Measurements from ENCODE around the gene HNF1A. TPM values are rescaled to one million over a fixed set of nuclear protein-coding genes. Genes with fewer than 3 reads are reported as not detected.
"Not testable (repeated sequence)": the region's sequence is repeated elsewhere in the genome, so short reads cannot be mapped to it uniquely, and the experiment has no call there.

The HNF1A gene
- polyA plus RNA-seq, 1 donor = not detected

DNA sequence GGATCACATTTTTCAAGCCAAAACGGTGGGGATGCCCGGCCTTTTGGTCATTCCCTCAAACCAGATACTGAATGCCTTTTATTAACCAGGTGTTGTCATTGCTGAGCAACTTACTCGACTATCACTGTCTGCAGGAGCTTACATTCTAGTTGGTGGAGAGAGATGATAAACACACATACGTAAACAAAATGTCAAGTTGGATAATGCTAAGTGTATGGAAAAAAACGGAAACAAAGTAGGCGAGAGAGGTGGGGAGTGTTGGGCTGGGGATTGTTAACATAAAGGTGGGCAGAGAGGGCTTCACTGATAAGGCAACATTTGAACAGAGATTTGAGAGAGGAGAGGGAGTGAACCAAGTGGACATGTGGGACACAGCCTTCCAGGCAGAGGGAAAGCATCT lies 33.5 kb downstream of the HNF1A start:
- DNase-seq = no peak

DNA sequence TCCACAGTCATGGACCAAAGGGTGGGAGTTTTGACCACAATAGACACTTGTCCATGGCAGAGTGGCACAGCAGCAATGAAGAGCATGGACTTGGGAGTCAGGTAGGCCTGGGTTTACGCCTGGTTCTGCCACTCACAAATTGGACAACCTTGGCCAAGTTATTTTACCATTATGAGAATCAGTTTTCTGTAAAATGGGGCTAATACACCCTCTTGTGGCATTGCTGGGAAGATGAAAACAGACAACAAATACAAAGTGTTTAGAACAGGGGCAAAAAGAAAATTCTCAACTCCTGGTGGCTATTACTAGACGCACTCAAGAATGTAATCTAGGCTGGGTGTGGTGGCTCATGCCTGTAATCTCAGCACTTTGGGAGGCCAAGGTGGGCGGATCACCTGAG lies 35.4 kb downstream of the HNF1A start:
- no peak for DNase-seq

DNA sequence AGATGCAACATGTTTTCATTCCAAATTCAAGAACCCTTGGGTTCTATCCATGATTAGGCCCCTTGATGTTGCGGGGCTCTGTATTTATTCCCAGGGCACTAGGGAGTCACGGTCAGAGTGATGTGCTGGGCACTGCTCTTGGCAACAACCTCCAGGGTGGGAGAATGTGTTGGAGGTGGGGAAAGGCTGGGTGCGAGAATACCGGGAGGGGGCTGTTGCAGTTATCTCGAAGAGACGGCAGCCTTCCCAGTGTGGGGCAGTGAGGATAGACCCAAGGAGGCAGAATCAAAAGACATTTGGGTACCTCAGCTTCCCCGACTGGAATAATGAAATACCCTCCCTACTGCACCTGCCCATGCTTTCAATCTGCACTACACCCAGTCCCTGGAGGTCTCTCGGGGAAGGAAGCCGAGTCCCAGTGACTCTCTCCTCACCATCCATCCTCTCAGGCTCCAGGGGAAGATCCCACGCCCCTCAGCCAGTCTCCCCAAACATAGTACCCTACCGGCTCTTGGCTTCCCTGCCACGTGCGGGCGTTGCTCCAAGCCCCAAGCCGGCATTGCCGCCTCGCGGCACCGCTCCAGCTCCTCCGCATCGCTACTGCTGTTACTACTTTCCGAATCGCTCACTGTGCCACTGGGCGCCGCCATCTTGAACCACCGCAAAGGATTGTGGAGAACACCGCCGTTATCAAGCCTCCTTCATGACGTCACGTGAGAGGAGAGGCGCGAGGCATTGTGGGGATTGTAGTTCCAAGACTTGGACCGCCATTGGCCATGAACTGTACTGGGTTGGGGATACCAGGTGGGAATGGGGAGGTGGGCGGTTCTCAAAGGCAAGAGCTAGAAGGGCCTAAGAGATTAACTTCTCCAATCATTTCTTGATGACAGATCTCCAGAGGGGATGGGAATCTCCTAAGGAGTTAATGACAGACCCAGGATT lies 37.8 kb downstream of the HNF1A start, which contains the start of gene C12orf43:
TSS of gene C12orf43 (minus strand) at position 663 of the 942 bp plus-strand sequence. CDS start at position 650, 13 bp downstream.
- peak; percentile 91 for DNase-seq

DNA sequence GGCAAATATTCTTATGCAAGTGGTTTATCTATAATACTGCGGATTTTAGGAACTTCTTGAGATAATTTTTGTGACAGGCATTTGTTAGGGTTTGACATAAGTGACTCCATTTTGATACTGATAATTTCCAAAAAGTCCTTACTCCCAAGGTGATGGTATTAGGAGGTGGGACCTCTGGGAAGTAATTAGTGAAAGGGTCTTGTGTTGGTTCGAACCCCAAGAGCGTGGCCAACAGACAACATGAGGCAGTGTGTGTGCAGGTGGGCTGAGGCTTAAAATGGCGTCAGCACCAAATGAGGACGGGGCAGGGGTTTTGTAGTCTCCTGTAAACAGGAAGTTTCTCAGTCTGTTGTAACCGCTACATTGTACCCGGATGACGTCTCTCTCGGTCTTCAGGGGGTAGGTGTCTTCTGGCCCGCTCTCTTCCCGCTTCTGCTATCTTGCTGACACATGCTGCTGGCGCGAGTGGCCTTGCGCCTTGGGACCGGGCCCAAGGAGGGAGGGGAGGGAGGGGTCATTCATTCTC lies 39.7 kb downstream of the HNF1A start:
- DNase-seq = no peak

DNA sequence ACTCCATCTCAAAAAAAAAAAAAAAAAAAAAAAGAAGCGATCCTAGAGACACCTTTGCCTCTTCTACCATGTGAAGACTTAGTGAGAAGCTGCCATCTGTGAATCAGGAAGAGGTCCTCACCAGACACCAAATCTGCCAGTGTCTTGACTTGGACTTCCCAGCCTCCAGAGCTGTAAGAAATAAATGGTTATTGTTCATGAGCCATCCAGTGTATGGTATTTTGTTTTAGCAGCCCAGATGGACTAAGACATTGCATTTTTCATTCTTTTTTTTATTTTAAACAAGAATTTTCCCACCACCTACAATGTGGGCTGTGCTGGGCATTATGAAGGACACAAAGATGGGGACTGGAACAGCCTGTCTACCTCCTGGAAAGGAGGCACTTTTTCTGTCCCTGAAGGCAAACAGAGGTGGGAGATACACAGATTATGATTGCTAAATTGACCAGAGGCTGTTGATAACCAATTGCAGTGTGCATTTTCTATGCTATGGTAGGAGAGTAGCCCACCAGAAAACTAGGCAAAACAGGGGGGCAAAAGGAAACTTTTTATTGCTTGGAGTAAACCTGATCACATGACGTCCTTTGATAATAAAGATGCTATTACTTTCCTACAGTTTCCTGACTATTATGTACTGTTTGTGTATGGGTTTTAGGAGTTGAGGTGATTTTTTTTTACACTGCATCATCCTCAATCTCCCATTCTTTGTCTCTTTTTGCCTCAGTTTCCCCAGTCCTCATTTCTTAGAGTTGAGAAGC lies 40.7 kb downstream of the HNF1A start:
- DNase-seq = no peak

DNA sequence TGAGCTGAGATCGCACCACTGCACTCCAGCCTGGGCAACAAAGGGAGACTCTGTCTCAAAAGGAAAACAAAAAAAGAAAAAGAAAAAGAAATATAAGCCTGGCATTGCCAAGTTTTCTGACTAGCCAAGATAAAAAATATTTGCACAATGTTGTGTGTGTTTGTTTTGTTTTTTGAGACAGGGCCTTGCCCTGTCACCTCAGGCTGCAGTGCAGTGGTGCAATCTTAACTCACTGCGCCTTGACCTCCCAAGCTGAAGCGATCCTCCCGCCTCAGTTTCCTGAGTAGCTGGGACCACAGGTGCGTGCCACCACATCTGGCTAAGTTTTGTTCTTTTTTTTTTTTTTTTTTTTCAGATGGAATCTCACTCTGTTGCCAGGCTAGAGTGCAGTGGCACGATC lies 43.4 kb downstream of the HNF1A start:
- no peak for DNase-seq

DNA sequence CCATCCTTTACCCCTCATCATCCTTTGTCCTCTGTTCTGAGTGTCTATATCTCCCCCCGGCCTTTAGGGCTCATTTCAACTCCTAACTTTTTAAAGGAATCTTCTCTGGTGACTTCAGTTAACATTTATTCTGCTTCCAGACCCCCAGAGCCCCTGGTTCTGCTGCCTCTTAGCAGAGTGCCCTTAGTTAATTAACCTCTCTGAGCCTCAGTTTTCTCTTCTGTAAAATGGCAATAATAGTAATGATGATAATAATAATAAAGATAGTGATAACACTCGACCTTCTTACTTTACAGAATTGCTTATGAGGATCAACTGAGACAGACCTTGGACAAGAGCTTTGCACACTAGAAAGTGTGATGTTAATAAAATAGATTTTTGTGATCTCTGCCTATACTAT lies 44.4 kb downstream of the HNF1A start:
- no peak for DNase-seq

DNA sequence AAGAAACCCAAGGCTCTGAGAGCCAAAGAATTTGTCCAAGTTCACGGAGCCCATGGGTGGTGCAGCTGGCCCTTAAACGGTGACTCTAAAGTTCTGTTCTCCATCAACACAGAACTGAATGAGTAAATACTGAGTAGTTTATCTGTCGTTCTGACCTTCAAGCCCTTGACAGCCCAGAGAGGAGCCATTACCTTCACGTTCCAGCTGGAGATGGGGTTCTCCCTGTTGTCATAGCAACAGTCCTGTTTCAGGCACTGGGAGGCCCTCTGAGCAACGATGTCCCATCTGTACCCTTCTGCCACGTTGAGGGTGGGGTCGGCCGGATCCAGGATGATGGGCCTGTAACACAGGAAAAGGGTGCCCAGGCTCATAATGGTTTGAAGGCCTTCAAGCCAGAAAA lies 45.5 kb downstream of the HNF1A start:
- no peak for DNase-seq

DNA sequence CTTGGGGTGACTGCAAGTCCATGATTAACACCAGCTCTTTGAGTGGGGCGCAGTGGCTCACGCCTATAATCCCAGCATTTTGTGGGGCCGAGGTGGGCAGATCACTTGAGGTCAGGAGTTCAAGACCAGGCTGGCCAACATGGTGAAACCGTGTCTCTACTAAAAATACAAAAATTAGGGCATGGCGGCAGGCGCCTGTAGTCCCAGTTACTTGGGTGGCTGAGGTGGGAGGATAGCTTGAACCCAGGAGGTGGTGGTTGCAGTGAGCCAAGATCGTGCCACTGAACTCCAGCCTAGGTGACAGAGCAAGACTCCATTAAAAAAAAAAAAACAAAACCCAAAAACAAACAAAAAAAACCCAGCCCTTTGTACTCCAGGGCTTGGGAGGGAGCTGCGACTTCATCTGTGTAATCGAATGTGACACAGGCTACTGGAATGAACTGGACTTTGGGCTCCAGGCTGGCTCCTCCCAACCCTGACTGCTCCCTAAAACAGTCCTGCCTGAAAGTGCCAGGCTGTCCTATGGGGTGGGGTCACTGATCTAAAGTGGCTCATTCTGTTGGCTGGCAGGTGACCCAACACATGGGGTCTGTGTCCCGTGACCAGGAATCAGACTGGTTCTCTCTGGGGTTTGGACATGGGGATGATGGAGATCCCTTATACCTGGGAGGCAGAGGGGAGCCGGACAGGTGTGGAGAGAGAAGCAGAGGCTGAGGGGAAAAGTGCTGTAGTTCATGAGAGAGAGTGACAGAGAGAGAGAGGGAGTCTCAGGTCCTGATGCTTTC lies 47.3 kb downstream of the HNF1A start:
- DNase-seq = no peak

DNA sequence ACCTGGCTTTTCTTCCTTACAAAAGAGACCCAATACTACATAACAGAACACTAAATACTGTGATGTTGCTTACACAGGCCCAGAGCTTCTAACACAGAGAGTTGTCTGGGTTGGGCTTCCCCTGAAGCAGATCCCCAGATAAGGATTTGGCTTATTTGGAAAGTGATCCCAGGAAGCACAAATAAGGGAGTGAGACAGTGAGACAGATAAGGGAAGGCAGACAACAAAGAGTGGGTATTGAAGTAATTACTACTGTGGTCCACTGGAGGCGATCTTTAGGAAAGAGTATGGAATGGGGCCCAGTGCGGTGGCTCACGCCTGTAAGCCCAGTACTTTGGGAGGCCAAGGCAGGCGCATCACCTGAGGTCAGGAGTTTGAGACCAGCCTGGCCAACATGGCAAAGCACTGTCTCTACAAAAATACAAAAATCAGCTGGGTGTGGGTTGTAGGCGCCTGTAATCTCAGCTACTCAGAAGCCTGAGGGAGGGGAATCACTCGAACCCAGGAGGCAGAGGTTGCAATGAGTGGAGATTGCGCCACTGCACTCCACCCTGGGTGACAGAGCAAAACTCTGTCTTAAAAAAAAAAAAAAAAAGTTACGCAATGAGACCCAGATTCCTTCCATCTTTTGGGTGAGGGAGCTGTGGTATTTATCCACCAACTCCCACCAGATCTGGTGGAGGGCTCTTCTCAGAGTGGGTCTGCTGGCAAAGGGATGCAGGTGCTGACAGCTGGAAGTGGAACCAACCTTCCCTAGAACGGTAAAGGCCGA lies 48.1 kb downstream of the HNF1A start:
- DNase-seq = no peak

DNA sequence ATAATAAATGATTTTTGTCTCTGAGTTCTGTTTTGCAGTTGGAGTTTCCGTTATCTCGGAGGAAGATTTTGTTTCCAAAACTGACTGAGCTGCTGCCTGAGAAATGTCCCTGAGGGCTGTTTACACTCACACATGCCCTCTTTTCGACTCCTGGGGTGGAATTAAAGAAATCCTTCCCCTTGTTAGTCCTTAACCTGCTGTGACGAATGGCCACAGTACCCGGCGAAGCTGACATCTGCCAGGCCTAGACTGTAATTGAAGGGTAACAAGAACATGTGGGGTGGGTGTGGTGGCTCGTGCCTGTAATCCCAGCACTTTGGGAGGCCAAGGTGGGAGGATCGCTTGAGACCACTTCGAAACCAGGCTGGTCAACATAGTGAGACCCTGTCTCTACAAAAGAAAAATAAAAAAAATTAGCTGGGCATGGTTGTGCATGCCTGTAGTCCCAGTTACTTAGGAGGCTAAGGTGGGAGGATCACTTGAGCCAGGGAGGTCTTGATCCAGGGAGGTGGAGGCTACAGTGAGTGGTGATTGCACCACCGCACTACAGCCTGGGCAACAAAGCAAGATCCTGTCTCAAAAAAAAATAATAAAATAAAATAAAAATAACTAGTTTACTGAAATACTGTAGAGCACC lies 52.4 kb downstream of the HNF1A start:
- no peak for DNase-seq

DNA sequence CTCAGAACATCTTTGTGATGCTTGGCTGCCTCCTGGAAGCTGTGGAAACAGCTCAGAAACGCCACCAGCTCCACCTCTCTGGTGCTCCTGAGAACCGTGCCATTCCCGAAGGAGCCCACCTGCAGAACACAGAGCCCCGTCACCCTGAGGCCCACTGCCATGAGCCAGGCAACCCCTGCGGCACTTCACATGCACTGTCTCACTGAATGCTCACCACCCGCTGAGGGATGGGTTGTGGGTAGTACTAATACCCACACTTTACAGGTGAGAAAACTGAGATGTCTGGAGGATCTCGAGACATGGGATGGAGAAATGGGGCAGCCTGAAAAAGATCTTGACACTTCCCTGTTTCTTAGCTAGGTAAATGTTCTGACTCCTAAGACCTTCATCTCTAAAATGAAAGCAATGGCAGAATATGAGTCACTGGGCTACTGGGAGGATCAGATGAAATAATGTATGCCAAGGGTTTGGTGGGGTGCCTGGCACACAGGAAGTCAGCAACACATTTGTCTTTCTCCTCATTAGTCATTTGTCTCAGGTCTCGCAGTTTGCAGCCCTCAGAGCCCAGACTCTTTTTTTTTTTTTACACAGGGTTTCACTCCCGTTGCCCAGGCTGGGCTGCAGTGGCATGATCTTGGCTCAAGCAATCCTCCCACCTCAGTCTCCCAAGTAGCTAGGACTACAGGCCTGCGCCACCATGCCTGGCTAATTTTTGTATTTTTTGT lies 55.4 kb downstream of the HNF1A start:
- DNase-seq = no peak

DNA sequence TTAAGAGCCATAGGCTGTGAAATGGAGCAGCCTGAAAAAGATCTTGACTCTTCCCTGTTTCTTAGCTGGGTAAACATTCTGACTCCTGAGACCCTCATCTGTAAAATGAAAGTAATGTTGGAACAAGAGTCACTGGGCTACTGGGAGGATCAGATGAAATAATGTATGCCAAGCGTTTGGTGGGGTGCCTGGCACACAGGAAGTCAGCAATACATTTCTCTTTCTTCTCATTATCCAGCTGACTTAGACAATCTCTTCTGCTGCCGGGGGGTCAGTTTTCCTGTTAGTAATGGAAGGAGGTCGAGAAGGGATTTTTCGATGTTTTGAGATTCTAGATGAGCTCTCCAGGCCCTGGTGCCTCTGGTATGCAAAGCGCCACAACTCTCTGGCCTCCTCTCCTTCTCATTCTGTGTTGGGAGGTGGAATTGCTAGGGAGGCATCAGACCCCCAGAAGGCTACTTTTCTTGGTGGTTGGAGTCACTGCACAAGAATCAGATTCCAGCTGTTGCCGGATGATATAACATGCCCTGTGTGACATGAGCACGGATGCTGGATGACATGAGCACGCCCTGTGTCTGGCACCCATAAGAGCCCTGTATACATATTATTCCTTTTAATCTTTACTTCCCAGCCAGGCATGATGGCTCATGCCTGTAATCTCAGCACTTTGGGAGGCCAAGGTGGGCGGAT lies 56.4 kb downstream of the HNF1A start:
- no peak for DNase-seq

DNA sequence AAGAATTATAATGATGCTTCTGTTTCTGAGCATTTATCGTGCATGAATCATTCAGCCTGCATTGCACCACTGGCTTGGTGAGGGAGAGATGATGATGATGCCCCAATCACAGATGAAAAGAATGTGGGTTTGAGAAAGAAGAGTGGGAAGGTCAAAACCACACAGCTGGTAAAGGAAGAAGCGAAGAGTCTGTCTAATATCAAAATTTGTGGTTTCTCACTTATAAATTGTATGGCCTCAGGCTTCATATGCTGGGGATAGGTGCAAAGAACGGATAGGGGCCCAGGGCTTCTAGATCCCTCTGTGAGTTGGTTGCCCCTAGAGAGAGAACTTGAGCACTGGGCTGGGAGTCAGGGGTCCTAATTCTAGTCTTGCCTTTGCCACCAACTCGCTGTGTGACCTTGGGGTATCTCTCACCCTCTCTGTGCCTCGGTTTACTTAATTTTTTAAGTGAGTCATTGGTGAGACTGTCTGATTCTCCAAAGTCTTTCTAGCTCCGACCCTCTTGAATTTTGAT lies 58.5 kb downstream of the HNF1A start:
- no peak for DNase-seq

DNA sequence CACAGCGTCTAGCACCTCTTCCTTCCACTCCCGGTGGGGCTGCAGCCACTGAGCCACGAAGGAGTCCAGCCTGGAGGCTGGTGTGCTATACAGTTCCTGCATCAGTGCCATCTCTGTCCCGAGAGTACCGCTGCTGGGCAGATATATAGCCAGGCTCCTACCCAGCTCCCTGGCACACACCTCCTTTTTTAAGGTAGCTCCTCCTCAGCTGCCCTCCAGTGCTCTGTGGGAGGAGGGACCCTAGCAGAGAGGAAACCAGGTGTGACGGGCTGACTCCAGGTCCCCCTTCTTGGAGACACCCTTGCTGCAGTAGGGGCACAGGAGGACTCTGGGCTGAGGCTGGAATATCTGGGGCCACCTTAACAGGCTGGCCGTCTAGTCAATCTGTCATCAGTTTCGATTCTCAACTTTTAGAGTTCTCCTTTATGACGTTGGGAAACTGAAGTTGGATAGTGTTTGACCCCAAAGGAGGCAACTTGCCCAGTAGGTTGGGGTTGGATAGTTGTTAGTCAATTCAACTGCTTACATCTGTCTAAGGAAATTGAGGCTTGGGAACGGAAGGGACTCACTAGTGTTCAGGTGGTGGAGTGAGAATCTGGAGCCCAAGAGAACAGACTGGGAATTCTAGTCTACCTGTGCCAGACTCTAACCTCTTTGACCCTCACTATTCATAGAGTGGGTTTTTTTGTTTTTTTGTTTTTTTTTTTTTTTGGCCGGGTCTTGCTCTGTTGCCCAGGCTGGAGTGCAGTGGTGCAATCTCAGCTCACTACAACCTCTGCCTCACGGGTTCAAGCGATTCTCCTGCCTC lies 60.7 kb downstream of the HNF1A start, which contains the start of gene OASL:
TSS of gene OASL (minus strand) at position 386 of the 808 bp plus-strand sequence. CDS start at position 111, 275 bp downstream.
- DNase-seq = no peak

DNA sequence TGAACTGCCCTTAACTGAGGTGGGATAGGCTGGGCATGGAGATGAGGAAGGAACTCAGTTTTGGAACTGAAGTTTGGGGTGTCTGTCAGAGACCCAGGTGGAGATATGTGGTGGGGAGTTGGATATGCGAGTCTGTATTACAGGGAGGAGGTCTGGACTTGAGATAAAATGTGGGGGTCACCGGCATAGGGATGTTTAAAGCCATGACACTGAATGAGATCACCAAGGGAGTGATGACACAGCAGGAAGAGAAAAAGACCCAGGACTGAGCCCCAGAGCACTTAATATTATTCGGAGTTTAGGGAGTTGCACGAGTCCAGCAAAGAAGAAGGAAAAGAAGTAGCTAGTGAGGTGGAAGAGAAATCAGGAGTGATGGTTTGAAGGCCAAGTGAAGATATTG lies 64.7 kb downstream of the HNF1A start:
- DNase-seq = no peak

DNA sequence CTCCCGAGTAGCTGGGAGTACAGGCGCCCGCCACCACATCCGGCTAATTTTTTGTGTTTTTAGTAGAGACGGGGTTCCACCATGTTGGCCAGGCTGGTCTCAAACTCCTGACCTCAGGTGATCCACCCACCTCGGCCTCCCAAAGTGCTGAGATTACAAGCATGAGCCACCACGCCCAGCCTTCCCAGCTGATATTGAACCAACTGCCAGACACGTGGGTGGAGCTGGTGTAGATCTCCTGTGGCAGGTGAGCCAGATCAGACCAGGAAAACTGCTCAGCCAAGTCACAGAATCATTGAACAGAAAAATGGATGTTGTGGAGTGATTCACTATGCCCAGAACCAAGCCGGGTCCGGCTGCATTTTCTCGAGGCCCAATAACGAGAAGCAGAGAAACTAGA lies 69.1 kb downstream of the HNF1A start:
- not testable (repeated sequence) for DNase-seq

DNA sequence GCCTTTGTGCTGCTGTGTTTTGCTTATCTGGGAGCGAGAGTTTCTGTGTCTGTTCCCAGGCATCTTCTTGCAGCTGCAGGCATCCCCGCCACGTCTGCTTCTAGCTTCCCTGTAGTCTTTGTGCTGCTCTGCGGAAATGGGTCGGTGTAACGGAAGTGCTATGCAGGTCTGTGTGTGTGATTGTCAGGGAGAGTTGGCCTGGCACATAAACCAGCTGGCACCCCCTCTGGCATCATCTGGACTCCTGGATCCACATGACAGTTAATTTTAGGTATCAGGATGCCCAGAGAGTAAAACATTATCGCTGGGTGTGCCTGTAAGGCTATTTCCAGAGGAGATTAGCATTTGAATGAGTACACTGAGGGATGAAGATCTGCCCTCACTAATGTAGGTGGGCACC lies 70.1 kb downstream of the HNF1A start:
- DNase-seq = no peak

DNA sequence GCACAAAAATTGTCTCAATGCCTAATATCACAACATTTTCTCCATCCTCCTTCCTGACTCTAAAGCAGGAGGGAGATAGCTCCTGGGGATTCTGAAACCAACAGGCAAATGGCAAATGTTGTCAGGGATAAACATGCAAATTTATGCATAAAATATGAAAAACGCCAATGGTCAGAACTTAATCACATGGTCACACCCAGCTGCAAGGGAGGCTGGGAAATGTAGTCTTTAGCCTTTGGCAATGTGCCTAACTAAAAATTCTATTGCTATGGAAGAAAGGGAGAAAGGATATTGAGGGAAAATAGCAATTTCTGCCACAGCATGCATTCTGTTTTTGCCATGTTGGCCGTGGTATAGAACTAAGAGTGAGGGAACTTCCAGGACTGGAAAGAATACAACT lies 72.4 kb downstream of the HNF1A start:
- DNase-seq = no peak
